ENCODE measurements around the gene PRKAR1B.

PRKAR1B gene

GRCh38 chr7:727104-727805, at the start of gene PRKAR1B:
Gene PRKAR1B, minus strand, starts transcription at chr7:727281. Its CDS starts 15,776 bp downstream, at chr7:711505.
- peak; percentile 33 for DNase-seq (ENCODE audit: low spot score)

DNA sequence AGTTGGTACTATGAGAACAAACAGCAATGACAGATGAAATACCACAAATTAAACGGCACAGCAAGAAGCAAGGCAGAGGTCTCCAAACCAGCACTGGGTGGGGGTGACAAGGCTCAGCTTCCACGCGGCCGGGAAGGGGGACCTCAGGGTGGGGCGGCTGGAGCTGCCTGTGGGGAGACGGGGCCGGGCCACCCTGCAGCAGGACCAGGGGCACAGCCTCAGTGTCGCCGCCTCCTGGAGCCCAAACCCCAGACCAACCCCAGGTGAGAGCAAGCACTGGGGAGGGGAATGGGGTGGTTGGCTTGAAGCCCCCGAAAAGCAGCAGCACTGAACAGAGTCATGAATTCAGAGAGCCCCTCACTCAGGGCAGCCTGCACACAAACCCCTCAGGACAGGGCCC, 49.3 kb upstream of the PRKAR1B start:
- DNase-seq (ENCODE audit: low spot score) = no peak

DNA sequence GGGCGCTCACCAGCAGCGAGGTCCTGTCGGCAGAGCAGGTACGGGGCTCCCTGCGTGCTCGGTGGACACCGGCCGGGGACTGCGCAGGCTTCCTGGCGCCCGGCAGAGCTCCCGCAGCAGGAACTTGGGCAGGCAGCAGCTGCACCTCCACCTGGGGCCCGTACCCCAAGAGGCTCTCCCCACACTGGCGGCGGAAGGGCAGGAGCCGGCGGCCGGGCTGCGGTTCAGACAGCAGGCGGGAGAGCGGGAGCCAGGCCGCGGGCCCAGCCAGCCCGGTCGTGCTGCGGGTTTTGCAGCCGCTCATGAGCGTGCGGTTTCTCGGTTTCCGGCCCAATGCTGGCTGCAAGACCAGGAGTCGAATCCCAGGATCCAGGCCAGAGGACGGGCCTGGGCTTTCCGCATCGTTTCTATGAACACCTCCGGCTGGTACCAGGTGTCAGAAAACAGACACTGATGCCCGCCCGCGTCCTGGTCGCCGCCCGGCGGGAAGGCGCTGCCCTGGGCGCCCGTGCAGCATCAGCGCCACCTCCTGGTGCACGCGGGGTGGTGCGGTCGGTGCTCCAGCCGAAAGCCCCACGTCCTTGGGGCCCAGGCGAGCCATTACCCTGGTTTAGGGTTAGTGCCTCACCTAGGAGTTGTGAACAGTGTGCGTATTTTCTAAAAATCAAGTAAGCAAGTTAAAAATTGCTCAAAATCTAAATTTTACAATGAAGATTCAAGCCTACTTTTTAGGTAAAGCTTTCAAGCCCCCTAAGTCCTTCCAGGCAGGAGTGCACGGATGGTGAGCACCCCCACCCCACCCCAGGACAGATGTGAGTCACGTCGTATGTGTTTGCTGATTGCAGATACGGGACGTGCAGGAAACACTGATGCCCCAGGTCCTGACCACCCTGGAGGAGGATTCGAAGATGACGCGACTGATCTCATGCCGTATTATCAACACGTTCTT, 47.4 kb upstream of the PRKAR1B start:
- DNase-seq (ENCODE audit: low spot score) = peak; percentile 78

DNA sequence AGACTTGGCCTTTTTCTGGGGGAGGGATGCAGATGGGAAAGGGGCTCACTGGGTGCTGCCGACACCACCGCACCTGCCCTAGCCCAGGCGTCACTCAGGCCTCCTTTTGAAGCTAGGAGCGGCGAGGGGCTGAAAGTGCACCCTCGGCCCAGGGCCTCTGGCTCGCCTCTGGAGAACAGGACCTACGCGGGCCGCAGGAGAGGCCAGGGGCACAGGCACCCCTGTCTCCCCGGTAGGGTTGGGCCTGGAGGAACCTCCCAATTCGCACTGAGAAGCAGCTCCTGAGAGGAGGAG, 46.5 kb upstream of the PRKAR1B start:
- no peak for DNase-seq (ENCODE audit: low spot score)

GRCh38 chr7:772861-773621, 46.0 kb upstream of the PRKAR1B start:
- DNase-seq (ENCODE audit: low spot score) = no peak

DNA sequence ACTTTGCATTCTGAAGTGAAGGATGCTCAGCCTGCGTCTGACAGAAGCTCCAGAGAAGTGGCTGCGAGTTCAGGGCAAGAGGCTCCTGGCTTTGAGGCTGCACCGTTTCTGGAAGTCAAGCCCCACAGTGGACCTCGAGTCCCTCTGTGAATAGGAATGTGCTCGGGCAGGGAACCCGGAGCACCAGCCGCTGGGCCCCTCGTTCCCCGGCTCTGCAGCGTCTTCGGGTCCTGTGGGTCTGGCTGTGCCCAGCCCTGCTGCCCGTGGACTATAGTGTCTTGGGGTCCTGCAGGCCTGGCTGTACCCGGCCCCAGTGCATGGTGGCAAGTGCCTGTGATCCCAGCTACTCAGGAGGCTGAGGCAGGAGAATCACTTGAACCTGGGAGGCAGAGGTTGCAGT, 45.3 kb upstream of the PRKAR1B start:
- no peak for DNase-seq (ENCODE audit: low spot score)

DNA sequence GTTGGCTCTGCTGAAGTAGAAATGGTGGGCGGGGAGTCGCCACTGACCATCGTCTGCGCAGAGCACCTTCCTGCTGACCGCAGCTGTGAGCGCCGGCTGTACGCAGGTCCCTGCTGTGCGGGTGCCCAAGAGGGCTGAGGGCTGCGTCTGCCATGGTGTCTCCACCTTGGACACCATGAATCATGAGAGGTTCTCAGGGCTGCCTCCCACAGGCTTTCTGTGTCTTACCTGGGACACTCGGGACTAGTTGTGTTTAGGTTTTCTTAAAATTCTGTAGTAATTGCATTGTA, 44.9 kb upstream of the PRKAR1B start:
- DNase-seq (ENCODE audit: low spot score) = no peak

DNA sequence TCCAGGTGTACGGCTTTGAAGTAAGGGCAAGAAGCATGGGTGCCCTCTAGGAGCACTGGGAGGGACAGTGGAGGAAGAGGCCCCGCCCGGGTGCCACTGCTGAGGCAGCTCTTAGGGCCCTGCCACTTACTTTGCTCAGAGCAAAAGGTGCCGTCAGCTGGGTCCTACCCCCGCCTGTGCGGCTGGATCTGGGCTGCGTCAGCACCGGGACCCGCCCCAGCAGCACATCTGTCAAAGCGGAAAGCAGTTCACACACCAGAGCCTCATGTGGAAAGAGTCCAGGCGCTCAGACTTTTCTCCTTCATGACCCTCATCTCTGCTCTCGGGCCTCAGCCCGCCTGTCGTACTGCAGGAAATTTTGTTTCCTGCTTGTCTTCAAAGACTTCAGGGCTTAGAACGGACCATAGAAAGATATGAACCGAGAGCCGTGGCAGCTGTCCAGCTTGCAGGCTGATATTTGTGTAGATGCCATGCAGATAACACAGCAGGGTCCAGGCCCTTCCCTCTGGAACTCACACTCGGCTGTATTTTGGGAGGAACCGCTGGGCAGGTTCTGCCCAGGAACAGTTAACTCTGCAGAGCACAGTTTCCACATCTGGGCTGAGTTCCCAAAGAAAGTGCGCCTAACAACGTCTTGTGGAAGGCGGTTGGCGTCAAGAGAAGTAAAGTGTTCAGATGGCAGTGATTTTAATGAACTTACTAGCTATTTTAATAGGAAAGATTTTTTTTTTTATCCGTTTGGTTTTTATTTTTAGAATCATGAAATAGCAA, 44.3 kb upstream of the PRKAR1B start:
- peak; percentile 34 for DNase-seq (ENCODE audit: low spot score)

DNA sequence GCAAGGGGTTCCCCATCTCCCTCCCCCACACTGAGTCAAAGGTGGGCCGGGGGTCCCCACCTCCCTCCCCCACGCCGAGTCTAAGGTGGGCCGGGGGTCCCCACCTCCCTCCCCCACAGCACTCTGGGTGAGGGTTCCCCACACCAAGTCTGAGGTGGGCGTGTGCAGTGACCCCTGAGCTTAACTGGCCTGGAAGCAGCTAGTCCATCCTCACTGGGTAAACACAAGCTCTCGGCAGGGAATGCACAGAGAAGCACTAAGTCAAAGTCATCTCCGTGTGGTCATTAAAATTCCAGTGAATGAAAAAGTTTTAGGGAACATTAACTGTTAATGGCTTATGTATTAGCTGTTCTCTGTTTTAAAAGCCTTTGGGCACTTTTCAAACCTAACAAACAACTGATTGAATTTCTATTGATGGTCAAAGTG, 43.7 kb upstream of the PRKAR1B start:
- no peak for DNase-seq (ENCODE audit: low spot score)

- DNase-seq (ENCODE audit: low spot score) = no peak
Observed at GRCh38 chr7:770336-770735, 43.3 kb upstream of the PRKAR1B start.

GRCh38 chr7:768881-769504, 41.9 kb upstream of the PRKAR1B start:
- DNase-seq (ENCODE audit: low spot score) = no peak

DNA sequence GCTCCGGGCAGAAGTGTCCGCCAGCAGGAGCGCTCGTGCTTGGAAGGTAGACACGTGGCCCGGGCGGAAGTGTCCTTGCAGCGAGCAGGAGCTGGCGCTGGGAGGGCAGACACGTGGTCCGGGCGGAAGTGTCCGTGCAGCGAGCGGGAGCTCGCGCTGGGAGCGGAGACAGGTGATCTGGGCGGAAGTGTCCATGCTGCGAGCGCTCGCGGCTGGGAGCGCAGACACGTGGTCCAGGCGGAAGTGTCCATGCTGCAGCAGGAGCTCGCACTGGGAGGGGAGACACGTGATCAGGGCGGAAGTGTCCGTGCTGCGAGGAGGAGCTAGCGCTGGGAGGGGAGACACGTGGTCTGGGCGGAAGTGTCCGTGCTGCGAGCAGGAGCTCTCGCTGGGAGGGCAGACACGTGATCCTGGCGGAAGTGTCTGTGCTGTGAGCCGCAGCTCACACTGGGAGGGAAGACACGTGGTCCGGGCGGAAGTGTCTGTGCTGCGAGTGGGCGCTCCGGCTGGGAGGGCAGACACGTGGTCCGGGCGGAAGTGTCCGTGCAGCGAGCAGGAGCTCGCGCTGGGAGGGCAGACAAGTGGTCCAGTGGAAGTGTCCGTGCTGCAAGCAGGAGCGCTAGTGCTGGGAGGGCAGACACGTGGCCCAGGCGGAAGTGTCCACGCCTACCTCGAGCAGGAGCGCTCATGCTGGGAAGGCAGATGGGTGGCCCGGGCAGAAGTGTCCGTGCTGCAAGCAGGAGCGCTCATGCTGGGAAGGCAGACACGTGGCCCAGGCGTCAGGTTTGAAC, 41.1 kb upstream of the PRKAR1B start:
- no peak for DNase-seq (ENCODE audit: low spot score)

DNA sequence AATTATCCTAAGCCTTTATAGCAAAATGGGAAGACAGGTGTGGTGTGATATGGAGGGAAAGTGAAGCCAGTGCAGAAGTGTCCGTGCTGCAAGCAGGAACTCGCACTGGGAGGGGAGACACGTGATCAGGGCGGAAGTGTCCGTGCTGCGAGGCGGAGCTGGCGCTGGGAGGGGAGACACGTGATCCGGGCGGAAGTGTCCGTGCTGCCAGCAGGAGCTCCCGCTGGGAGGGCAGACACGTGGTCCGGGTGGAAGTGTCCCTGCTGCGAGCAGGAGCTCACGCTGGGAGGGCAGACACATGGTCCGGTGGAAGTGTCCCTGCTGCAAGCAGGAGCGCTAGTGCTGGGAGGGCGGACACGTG, 40.5 kb upstream of the PRKAR1B start:
- no peak for DNase-seq (ENCODE audit: low spot score)

DNA sequence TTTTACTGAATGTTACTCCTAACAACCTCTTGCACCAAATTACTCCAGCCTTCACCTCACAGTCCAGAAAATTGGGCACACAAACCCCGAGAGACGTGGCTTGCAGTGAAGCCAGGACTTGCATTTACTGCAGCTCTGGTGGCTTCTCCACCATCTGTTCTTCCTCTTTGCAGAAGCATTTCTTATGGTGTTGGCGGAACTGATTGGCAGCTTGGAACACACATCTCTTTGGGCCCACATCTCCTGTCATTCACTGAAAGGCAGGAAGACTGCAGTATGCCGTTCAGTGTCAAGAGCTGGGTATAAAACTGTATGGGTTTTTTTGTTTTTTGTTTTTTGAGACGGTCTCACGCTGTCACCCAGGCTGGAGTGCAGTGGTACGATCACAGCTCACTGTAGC, 38.3 kb upstream of the PRKAR1B start:
- DNase-seq (ENCODE audit: low spot score) = no peak

DNA sequence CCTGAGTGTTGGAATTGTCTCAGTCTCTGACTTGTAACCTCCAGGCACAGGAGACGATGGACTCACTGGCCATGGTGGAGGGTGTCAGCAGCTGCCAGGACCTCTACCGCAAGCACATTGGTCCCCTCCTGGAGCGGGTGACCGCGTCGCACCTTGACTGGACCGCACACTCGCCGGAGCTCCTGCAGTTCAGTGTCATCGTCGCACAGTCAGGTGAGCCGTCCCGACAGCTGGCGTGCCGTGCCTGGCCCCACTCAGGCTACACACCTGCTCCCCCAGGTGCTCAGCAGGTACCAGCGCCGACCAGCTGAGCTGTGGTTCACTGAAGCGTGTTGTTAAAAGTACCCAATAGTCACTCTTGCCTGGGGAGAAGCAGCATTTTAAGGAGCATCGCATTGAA, 36.7 kb upstream of the PRKAR1B start:
- no peak for DNase-seq (ENCODE audit: low spot score)

DNA sequence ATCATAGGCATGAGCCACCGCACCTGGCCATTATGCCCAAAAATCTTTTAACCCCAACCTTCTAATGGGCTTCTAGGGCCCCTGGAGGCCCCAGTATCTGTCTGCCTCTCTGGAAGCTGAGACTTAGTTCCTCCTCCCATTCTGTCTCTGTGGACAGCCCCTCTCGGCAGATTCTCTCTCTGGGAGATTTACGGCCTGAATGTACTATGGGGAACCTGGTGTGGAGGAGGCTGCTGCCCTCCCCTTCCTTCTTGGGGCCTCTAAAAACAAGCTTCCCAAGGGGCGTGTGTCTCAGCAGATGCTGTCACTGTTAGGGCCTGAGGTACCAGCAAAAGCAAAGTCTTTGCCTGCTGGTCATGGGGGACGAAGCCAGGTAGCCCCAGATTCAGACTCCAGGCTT, 35.8 kb upstream of the PRKAR1B start:
- no peak for DNase-seq (ENCODE audit: low spot score)

- DNase-seq (ENCODE audit: low spot score) = no peak
Observed at GRCh38 chr7:761631-762030, 34.5 kb upstream of the PRKAR1B start.

GRCh38 chr7:761101-761500, 34.0 kb upstream of the PRKAR1B start:
- no peak for DNase-seq (ENCODE audit: low spot score)

DNA sequence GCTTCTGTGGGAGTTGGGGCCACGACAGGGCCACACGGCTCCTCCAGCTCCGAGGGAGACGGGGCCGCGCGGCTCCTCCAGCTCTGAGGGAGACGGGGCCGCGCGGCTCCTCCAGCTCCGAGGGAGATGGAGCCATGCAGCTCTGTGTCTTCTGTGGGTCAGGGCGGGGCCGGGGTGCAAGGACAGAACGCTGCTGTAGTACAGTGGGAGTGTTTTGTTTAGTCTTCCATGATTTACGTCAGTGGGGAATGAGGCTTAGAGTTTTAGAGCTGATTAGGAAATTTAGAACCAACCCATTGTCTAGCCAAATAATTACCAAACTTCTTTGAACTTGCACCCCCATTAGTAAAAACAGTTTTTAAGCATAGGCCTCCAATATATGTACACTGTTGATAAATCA, 32.9 kb upstream of the PRKAR1B start:
- DNase-seq (ENCODE audit: low spot score) = no peak

DNA sequence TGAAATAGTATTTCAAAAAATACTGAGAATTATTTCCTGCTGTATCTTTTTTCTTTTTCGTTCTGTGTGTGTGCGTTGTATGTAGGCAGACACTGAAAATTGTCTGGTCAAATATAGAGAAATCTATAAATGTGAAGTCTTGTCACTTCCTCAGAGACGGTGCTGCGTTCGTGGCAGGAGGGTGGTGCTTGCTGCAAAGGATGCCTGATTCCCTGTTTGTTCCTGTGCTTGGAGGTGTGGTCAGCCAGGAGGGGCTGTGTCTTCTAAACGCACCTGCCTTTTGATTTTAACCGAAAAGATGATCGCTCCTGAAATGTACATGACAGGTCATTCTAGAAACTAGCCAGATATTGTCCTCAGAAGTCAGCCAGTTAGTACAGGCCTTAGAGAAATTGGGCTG, 32.5 kb upstream of the PRKAR1B start:
- DNase-seq (ENCODE audit: low spot score) = no peak

DNA sequence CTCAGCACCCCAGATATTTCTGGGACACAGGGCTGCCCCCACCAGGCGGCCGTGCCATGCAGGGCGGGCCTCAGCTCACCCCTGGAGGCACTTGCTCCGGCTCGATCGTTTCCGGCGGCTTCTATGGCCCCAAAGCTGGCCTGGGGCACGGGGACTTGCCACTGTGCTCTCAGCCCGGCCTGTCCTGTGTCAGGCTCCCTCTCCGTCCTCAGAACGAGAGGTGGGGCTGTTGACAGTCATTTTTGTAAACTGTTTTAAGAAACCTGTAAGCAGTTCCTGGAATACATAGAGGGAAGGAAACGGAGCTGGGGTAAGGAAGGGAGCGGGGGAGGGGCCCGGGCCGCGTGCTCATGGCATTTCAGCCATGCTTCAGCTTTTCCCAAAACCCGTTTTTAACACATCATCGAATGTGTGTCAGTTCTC, 30.7 kb upstream of the PRKAR1B start:
- no peak for DNase-seq (ENCODE audit: low spot score)

All from hepatic stellate cell (primary cell).